HL-60 (cell line): ENCODE results near the gene CHRNA9.

Experiments used
- CTCF ChIP-seq: IDR thresholded peaks from one replicate; pipeline ENCODE4 v1.5.1; 2011; ENCODE audit warnings: low read length, control low read depth, inconsistent platforms; ENCODE audit not compliant: insufficient read depth
- POLR2AphosphoS5 ChIP-seq: IDR thresholded peaks from 2 replicates; pipeline ENCODE4 v1.6.1; 2012; ENCODE audit warnings: low read depth
- TF ChIP-seq, protein P1 (sequence below): IDR thresholded peaks from 2 replicates; pipeline ENCODE4 v1.6.1; 2012; ENCODE audit warnings: low read depth; ENCODE audit not compliant: insufficient replicate concordance

DNA sequence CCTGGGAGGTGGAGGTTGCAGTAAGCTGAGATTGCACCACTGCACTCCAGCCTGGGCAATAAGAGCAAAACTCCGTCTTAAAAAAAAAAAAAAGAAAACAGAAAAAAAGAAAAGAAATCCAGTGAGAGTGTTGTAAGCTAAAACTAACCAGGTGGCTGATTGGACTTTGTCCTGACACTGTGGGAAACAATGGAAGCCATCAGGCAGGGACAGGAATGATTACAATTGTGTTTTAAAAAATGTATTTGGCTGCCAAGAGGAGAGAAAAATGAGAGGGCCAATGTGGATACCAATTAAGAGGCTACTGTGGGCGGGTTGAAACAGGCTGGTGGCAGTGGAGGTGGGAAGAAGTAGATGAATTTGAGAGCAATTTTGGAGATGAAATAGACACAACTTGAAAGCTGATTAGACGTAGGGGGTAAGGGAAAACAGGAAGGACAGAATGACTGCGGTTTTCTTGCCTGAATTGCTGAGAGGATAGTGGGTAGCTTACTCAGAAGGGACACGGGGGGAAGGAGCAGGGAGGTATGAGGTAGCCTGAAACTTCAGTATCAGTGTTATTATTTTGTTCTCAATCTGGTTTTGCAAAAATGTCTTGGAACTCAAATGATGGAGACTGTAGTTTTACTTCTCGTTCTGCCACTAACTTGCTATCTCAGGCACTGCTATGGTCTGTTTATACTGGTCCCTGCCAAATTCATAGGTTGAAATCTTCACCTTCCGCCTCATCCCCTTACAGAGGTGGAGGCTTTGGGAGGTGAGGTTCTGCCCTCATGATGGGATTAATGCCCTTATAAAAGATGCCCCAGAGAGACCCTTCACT, 45.6 kb upstream of the CHRNA9 start:
- TF ChIP-seq POLR2AphosphoS5 (no peak), CTCF (no peak)
- TF ChIP-seq, protein P1, sequence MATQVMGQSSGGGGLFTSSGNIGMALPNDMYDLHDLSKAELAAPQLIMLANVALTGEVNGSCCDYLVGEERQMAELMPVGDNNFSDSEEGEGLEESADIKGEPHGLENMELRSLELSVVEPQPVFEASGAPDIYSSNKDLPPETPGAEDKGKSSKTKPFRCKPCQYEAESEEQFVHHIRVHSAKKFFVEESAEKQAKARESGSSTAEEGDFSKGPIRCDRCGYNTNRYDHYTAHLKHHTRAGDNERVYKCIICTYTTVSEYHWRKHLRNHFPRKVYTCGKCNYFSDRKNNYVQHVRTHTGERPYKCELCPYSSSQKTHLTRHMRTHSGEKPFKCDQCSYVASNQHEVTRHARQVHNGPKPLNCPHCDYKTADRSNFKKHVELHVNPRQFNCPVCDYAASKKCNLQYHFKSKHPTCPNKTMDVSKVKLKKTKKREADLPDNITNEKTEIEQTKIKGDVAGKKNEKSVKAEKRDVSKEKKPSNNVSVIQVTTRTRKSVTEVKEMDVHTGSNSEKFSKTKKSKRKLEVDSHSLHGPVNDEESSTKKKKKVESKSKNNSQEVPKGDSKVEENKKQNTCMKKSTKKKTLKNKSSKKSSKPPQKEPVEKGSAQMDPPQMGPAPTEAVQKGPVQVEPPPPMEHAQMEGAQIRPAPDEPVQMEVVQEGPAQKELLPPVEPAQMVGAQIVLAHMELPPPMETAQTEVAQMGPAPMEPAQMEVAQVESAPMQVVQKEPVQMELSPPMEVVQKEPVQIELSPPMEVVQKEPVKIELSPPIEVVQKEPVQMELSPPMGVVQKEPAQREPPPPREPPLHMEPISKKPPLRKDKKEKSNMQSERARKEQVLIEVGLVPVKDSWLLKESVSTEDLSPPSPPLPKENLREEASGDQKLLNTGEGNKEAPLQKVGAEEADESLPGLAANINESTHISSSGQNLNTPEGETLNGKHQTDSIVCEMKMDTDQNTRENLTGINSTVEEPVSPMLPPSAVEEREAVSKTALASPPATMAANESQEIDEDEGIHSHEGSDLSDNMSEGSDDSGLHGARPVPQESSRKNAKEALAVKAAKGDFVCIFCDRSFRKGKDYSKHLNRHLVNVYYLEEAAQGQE = no peak
